HG03060 (cell line): ENCODE results near the gene OPN4.

ENCODE experiments used
- ATAC-seq: cut with Tn5 transposase; IDR thresholded peaks from one replicate; pipeline ENCODE4 v1.9.1; 2021; ENCODE audit warnings: low read depth, moderate number of reproducible peaks; ENCODE audit not compliant: unreplicated experiment

The OPN4 gene

DNA sequence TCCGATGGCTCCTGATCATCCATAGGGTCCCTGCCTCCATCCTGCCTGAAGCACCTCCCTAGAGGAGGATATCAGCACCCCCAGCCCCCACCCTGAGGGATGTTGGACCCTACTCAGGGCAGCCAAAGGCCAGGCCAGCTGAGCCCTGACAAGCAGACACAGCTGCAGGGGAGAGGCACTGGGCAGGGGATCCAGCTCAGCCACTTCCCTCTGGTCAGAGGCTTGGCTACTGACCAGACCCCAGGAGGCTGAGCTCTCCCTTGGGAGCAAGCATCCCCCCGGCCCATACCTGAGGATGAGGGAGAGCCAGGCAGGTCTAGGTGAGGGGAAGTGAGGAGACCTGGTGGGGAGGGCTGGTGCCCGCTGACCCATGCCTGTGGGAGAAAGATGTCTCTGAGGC is 20.6 kb downstream of the OPN4 start:
- no peak for ATAC-seq

DNA sequence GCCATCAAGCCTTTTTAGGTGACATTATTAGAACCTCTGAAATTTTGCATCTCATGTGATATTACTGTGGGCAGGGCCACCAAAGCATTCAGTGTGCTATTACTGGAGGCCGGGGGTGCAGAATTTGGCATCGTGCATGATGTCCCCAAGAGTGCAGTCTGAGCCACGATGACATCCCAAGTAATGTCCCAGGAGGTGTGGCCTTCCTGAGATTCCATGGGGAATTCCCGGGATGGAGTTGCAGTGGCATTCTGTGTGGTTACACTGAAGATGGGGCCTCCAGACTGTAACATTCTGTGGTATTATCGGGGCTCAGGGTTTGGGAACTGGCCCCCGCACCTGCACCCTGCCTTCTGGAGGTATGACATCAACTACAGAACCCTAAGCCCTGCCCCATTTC is 23.0 kb downstream of the OPN4 start:
- no peak for ATAC-seq

DNA sequence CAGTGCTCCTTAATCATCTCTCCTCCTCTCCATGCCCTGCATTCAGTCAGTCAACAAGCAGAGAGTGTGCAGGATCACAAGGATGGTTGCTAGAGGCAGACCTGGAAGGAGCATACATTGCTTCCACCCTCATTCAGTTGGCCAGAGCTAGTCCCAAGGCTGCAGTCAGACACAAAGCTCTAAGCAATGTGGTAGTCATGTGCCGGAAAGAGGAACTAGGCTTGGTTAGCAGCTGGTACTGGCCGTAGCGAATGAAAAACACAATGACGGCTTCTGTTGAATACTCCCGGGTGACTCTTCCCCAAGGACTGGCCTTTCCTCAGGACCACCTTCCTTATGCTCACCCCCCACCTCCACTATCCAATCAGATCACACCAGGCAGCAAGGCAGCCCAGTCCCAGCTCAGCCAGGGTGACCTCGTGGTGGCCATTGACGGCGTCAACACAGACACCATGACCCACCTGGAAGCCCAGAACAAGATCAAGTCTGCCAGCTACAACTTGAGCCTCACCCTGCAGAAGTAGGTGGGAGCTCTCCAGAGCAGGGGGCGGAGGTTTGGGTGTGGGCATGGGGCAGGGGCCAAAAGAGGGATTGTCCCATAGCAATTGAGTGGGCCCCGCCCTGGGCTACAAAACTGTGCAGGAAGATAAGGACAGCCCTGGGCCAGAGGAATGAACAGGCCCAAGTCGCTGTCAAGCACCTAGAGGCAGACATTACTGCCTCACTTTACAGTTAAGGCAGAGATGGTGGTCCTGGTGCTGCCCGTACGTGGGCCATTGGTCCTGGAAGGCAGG is 24.8 kb downstream of the OPN4 start:
- ATAC-seq = no peak

DNA sequence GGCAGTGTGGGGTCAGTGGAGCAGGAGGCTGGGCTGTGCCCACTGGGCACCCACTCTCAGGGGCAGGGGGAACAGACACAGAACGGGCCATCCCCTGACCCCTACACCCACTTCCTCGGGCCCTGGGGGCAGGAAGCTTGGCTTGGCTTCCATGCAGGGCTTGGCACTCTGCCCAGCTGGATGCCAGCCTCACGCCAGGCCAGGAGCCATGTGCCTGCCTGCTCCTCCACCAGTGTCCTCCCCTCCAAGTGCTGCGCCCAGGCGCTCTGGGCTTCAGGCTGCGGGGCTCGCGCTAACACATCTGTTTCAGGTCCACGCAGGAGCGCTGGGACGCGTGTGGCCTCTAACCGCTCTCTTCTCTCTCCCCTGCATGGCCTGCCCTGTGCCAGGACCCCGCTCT is 26.7 kb downstream of the OPN4 start:
- ATAC-seq = no peak

DNA sequence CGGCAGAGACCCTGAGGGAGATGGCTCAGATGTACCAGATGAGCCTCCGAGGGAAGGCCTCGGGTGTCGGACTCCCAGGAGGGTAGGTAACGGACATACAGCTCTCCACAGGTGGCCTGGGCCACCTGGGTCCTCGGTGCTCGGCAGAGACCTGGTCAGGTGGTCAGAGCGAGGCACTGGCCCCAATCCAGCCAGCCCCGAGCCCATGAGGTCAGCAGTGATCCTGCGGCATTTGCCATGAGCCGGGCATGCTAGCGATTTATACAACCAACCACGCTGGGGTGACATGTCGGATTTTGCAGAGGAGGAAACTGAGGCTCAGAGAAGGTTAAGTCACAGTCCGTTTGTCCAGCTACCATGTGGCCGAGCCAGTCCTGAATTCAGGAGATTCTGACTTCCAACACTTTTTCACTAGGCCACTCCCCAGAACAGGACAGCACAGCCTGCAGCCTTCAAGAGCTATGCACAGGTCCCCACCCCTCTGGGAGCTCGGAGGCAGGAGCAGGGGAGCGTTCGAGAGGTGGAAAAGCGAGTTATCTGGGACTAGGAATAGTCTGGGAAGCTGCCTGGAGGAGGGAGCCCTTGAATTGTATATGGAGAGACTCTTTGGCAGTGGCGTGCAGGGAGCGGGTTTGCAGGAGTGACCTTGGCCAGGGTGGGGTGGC is 27.5 kb downstream of the OPN4 start:
- ATAC-seq = no peak

DNA sequence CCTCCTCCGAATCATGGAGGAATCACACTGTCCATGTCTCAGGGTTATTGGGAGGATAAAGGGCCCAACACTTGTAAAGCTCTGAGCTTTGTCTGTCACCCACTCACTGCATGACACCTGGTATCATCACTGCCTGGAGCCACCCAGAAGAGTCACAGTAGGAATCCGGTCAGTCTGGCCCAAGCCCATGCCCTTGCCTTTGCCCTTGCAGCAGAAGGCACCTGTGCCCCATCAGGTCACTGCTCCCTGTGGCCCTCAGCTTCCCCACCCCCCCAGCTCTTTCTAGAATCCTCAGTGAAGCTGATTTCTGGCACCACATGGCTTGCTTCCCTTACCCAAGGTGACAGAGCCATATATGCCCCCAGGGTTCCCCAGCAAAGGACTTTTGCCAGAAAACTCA is 28.3 kb downstream of the OPN4 start:
- ATAC-seq = no peak

DNA sequence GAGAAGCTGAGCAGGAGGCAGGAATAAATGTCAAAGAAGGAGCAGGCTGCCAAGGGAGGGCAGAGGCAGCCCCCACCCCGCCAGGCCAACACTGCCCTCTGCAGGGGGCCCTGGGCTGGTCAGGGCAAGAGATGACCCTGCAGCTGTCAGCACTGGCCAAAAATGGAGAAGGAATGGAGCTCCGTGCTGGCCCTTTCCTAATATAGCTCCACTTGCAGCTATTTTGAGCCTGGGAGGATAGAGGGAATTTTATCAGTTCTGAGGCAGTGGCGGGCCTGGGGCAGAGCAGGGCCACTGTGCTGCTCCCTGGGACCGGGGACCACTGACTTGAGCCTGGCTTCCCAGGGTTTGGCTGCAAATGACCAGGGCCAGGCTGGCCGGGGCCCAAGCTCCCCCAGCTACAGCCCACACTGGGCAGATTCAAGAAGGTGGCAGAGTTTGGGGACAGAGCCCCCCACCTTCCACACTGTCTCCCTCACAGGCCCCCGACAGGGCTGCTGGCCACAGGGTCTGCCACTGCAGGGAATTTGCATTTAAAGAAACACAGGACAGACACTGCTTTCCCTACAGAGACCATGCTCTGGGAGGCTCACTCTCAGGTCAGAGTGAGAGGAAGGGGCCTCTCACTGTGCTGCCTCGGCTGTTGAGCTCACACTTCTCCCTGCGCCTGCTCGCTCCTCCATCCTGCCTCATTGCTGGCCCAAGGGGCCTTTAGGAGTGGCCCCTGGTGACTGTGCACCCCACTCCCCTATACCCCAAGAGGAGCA is 30.2 kb downstream of the OPN4 start:
- no peak for ATAC-seq

DNA sequence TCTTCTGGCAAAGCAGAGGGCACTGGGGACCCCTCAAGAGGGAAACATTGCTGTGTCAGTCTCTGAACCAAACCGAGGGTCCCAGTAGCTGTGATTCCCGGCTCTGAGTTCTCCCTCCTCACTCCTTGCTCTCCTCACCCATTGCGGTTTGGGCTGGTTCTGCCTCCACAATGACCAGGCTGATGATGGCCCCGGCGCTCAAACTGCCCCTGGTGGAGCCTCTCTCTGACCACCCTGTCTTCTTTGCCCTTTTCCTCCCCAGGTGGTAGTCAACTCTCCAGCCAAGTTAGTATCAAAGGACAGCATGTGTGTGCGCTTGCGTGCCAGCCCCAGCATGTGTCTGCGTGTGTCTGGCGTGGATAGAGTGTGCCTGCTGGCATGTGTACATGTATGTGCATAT is 31.1 kb downstream of the OPN4 start:
- no peak for ATAC-seq

DNA sequence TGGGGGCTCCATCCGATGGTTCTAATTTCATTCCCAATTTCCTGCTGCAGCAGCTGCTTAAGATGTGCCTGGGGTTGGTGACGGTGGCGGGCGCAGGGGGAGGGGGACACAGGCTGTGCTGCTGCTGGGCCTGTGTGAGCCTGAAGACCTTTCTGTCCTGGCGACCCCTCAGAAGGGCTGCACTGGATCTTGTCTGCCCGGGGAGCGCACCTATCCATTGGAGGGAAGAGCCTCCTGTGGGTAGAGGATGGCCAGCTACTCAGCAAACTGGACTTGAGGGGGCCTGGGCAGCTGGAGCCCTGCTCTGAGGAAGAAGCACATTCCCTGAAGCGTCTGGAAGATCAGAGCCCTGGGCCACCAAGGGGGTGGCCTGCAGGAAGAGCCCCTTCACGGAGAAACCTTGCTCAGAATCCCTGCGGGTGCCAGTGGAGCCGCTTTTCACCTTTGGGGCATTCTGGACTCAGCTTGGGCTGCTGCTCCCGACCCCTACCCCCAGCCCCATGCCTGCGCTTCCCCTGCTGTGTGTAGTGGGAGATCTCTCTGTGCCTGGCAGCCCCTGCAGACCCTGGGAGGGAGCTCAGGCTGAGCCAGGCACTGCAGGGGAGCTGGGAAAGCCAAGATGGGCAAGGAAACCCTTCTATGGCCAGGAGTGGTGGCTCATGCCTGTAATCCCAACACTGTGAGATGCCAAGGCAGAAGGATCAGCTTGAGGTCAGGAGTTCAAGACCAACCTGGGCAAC is 31.7 kb downstream of the OPN4 start:
- no peak for ATAC-seq

DNA sequence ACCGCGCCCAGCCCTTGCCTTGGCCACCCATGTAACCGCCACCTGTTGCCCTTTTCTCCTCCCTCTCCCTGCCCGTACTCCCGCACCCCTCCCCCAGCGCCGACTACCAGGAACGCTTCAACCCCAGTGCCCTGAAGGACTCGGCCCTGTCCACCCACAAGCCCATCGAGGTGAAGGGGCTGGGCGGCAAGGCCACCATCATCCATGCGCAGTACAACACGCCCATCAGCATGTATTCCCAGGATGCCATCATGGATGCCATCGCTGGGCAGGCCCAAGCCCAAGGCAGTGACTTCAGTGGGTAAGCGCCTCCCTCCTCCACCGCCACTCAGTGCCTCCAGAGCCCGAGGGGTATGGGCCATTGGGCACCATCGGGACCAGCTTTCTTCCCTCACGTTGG is 32.6 kb downstream of the OPN4 start:
- ATAC-seq = no peak

DNA sequence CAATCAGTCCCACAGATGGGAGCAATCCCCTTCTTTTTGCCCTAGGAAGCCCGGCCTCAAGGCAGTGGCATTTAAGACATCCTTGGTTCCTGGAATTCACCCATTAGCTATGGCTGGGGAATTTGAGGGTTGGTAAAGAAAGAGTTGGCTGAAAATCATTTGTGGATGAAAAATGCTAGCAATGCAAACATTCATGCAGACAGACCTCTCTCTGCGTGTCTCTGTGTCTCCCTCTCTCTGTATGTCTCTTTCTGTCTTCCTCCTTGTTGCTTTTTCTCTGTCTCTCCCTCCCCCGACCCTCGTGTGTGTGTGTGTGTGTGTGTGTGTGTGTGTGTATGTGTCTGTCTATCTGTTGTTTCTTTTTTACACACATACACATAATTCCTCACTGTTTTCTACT is 33.4 kb downstream of the OPN4 start:
- ATAC-seq = no peak

DNA sequence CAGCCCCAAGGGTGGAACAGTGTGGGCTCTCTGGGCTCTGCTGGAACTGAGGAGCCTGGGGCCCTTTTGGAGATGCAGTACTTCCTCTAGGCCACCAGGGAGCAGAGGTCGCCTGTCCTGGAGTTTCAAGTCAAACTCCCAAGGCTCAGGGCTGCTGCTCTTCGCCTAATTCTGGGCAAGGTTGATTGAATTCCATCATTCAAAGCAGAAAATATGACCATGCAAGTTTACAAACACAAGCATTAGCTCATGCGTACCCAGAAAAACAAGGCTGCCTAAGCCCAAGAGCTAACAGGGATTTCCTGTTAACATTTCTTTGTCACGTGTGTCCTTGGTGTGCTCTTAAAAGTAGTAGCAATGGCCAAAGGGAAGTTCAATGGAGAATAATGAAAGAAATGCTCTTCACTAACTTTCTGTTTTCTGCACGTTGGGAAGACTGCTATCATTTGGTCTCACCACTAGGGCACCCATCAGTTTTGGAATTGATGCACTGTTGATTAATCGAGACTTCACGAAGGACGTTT is 34.1 kb downstream of the OPN4 start:
- peak; percentile 67 for ATAC-seq

DNA sequence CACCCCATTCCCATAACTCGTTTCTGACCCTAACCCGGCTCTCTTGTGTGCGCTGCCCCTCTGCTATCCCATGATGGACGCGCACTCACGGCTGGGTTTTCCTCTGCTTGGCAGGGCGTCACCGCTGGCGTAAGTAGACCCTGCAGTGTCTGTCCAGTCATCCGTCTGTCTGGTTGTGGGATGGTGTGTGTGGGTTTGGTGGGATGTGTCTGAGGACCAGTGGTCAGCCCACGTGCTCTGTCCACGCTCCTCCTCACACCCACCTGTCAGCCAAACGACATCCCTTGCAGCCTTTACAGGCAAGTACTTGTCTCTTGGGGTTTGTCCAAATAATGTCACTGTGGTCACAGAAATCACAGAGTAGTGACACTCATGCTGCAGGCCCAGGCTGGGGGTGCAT is 34.8 kb downstream of the OPN4 start:
- ATAC-seq = no peak

DNA sequence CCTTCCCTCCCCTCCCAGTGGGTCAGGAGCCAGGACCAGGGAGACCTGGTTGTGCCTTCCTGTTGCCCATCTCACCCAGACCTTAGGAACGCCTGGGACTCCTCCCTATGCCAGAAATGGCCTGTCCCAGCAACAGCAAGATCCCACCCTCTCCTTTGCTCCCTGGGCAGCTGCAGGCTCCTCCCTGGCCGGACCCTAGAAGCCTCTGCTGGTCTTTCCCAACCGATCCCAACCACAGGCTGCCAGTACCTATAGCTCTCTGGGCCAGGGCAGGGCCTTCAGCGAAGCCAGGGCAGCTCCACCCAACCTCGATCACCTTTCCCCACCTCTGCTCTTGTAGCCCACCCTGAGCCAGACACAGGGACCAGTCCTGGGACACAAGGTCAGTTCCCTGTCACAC is 35.9 kb downstream of the OPN4 start:
- no peak for ATAC-seq

DNA sequence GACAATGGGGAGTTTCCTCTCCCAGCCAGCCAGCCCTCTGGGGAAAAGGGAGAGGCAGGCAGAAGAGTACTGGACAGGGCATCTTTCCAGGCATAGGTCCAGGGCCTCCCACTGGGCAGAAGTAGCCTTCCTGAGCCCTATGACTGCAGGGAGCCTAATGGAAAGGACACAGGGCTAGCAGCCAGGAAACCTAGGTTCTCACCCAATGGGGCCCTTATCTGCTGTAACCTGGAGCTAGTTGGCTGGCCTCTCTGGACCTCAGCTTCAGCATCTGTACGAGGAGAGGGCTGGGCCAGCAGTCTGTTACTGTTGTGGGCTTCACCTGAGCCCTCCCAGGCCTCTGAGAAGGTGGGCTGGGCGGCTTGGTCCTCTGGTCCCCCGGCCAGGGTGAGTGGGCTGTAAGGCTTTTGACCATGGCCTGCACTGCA is 36.3 kb downstream of the OPN4 start:
- ATAC-seq = no peak

DNA sequence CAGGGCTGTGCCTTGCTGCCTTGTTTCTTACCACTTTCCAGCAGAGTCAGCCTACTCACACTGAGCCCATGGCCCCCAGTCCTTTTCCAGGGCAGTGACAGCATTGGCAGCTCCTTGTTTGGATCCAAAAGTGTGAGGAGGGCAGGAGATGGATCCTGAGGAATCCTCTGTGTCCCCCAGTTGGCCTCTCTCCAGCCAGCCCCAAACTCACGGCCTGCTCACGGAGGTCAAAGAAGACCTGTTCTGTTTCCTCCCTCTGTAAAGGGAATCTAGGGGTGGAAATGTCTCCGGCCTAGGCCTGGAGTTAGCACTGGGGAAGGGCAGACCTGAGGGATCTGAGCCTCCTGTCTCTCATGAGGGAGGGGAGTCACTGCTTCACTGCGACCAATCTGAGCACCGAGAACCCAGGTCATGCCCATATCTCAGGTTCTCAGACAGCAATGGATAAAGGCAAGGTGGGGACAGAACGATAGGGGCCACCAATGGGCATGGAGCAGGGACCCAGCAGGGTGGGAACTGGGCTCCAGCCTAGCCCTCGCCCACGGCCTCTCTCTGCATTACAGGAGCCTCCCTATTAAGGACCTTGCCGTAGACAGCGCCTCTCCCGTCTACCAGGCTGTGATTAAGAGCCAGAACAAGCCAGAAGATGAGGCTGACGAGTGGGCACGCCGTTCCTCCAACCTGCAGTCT is 37.1 kb downstream of the OPN4 start:
- no peak for ATAC-seq

DNA sequence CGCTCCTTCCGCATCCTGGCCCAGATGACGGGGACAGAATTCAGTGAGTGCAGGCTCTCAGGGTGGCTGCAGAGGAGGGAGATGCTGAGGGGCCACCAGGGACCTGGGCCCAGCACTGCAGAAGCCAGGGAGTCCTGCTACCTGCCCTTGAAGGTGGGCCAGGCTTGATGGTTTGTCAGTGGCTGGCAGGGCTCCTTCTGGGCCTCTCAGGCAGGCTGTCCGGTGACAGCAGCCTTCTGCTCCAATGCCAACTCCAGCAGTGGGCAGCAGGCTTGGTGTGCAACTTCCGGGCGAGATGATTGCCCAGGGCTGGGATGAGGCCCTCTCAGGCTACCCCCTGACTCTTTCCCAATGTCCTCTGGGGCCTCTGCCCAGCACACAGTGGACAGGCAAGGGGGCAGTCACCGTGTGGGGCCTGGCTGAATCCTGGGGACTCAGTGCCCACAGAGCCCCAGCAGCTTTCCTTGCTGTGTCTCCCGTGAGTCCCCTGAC is 37.7 kb downstream of the OPN4 start:
- ATAC-seq = no peak

DNA sequence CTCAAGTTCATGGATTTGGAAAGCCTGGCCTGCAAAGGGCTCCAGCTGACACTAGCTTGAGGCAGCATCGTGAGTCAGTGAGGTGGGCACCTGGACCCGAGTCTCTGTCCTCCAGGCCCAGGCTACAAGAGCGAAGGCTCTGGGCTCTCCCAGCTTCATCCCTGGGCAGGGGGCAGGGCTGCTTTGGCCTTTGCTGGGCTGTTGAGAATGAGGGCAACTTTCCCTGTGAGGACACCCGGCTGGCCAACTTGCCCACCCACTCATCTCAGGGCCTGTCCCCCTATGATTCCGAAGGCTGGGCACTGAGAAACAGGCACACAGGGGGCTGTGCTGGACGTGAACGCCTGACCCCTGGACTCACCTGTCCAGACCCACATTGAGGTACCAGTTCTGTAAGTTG is 38.3 kb downstream of the OPN4 start:
- no peak for ATAC-seq

DNA sequence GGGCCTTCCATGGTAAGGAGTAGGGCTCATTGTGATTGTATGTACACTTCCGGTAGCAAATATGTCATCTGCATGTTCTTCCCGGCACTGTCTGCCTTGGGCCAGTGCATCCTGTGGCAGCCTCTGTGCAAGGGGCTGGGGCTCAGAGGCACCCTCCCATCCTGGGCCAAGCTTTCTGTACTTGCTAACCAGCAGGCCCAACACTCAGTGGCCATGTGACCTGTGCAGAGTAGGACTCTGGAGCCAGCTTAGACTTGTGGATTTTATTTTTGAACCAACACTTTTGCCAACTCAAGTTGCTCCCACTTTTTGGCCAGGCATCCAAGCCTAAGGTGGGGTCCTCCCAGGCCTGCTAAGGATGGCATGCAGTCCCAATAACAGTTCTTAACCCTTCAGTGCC is 38.9 kb downstream of the OPN4 start:
- ATAC-seq = no peak
